Activated gamma-delta T cell treated with Interleukin-2 at 50 U/mL for 16 hours (primary cell): Measurements from ENCODE around the gene TNNT3.

Source experiments
- DNase-seq: peaks from one replicate; pipeline ENCODE4 v3.0.0-alpha.2; 2020

TNNT3 gene

GRCh38 chr11:1964348-1964747, 44.8 kb downstream of the TNNT3 start:
- no peak for DNase-seq

DNA sequence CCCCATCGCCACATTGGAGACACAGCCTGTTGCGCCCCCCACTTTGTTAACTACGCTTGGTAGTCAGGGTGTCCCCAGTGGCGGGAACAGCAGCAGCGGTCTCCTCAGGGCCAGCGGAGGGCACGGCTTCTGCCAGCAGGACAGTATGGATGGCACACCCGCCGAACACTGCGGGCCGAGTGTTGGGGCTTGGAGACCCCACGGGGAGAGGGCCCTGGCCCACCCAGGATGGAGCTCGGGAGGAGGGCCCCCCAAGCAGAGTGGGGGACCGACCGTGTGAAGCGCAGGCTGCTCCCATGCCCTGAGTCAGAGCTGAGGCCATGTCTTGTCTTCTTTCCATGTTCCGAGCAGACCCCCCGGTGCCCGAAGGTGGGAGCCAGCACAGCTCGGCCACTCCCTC, 45.5 kb downstream of the TNNT3 start:
- DNase-seq, result no peak

- DNase-seq, result no peak
Observed at GRCh38 chr11:1966531-1966930, 47.0 kb downstream of the TNNT3 start.

GRCh38 chr11:1967641-1968225, 48.2 kb downstream of the TNNT3 start:
- DNase-seq, result no peak

DNA sequence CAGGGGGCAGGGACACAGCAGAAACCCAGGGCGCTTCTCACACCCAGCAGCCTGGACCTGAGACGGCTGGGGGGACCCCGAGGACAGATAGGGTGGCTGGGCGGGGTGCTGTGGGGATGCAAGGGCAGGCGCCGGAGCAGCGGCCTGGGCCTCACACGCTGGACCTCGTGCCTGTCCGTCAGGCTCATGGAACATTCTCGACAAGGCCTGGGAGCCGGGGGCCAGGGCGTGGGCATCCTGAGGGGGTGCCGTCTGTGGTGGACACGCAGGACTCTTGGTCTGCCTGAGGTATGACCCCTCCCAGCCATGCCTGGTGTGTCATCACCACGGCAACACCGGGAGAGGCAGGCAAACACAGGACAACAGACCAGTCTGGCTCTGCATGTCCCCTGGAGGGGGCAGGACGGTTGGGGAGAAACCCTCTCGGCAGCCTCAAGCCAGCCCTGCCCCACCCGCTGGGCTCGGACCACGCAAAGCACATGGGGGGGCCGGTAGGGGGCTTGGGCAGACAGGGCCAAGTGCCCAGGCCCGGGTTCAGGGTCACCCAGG, 49.0 kb downstream of the TNNT3 start:
- DNase-seq, result no peak

DNA sequence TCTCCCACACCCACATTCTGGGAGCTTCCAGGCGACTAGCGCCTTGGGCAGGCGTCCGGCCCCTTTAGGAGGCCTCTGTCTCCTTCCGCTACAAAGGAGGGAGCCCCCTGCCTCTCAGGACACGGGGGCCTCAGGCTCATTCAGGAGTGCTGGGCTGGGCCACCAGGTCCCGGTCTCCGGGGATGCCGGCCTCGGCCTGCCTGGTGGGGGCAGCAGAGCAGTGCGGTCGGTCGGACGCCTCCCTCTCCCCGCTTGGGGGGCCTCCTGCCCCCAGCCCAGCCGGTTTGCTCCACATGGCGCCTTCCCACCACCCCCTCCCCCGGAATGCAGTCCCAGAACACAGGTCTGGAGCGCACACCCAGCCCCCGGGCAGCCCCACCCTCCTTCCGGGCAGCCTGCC, 49.5 kb downstream of the TNNT3 start:
- no peak for DNase-seq

DNA sequence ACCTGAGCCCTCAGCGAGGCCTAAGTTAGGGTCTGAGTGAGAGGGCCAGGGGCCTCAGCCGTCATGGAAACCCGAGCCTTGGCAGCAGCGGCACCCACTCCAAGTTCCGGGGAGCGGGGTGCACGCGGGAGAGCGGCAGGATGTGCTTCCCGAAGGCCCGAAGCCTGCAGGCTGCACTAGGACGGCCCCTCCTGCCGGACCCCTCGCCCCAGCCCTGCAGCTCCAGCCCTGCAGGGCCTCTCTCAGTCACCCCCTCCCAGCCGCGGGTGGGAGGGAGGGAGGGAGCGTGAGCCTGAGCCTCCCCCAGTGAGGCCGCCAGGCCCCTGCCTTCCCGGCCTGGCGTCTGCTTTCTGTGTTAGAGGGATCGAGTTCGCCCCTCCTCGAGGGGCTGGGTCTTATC, 50.3 kb downstream of the TNNT3 start:
- DNase-seq, result no peak

DNA sequence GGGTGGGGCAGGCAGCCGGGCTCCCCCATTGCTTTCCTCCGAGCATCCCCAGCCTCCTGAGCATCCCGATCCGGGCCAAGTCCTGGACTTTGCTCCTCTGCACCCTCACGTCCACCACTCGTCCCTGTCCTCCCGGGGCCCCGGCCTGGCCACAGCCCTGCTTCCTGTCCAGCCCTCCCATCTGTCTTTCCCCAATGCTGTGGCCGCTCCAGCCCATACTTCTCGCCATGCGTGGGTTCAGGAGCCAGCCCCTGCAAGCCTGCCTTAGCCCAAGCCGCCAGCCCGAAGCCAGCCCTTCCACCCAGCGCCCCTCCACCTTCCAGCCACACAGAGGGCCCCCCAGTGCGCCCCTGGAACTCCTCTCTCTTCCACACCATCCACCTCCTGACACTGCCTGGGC, 51.5 kb downstream of the TNNT3 start:
- no peak for DNase-seq

DNA sequence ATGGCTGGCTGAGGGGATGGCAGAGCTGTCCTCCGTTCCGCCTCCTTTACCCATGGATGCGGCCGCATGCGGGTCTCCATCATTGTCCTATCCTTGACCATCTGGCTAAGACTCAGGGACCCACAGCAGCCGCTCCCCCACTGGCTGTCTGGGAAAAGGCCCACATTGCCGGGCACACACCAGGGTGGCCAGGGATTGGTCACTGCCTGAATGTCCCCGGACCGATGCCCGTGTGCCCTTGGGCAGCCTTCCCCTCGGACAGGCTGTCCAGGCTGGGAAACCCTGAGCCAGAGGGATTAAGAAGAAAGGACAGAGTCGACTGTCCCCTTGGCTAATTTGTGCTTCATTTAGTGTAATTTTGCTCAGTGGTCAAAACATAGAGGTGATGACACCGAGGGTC, 55.7 kb downstream of the TNNT3 start:
- no peak for DNase-seq

GRCh38 chr11:1978720-1979473, 59.4 kb downstream of the TNNT3 start:
- DNase-seq, result no peak

- DNase-seq, result no peak
Observed at GRCh38 chr11:1979607-1980006, 60.1 kb downstream of the TNNT3 start.

- no peak for DNase-seq
Observed at GRCh38 chr11:1982873-1983600, 63.5 kb downstream of the TNNT3 start.

- DNase-seq, result no peak
Observed at GRCh38 chr11:1983601-1983961, 64.1 kb downstream of the TNNT3 start.

- no peak for DNase-seq
Observed at GRCh38 chr11:1987024-1987423, 67.5 kb downstream of the TNNT3 start.

DNA sequence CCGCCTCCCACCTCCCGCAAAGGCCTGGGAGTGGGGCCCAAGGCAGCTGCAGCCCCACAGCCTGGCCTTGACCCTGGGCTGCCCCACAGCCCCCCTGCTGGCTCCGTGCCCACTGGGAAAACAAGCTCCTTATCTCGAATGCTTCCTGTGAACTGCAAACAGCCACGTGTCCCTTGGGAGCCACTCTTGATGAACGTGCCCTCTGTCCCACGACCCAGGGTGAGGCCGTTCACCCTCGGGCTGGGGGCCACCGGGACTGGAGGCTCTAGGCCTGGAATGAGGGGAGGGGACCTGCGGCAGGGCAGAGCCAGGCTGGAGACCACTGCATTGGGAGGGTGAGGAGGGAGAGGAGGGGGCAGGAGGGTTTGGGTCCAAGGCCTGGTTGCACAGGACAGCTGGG, 68.7 kb downstream of the TNNT3 start:
- DNase-seq, result no peak
